Measurements from ENCODE around the gene ZNF653. TPM values are rescaled to one million over a fixed set of nuclear protein-coding genes. Genes with fewer than 3 reads are reported as not detected.
A peak's percentile ranks its signal among the peaks of the same experiment; 100 is the strongest.
"Not testable (repeated sequence)": the region's sequence is repeated elsewhere in the genome, so short reads cannot be mapped to it uniquely, and the experiment has no call there.

The ZNF653 gene
- total RNA-seq, 1 experiment from 2014 or later: 9.8 TPM

GRCh38 chr19:11456659-11457058 lies 49.0 kb downstream of the ZNF653 start:
- no peak for DNase-seq (ENCODE audit: low spot score)

GRCh38 chr19:11455233-11455554 lies 50.4 kb downstream of the ZNF653 start:
- DNase-seq (ENCODE audit: low spot score): not testable (repeated sequence)

GRCh38 chr19:11453468-11454341 lies 51.9 kb downstream of the ZNF653 start:
- DNase-seq (ENCODE audit: low spot score): no peak

GRCh38 chr19:11452620-11453310 lies 52.9 kb downstream of the ZNF653 start:
- no peak for DNase-seq (ENCODE audit: low spot score)

GRCh38 chr19:11451871-11452619 lies 53.6 kb downstream of the ZNF653 start:
- DNase-seq (ENCODE audit: low spot score): no peak

- no peak for DNase-seq (ENCODE audit: low spot score)
Measured at GRCh38 chr19:11451327-11451870, 54.2 kb downstream of the ZNF653 start.

GRCh38 chr19:11450570-11451326 lies 54.9 kb downstream of the ZNF653 start:
- DNase-seq (ENCODE audit: low spot score): no peak

- no peak for DNase-seq (ENCODE audit: low spot score)
Measured at GRCh38 chr19:11448923-11449554, 56.6 kb downstream of the ZNF653 start.

- no peak for DNase-seq (ENCODE audit: low spot score)
Measured at GRCh38 chr19:11448410-11448809, 57.2 kb downstream of the ZNF653 start.

- DNase-seq (ENCODE audit: low spot score): no peak
Measured at GRCh38 chr19:11447347-11448262, 58.0 kb downstream of the ZNF653 start.

- DNase-seq (ENCODE audit: low spot score): no peak
Measured at GRCh38 chr19:11446652-11447301, 58.9 kb downstream of the ZNF653 start.

- DNase-seq (ENCODE audit: low spot score): no peak
Measured at GRCh38 chr19:11446271-11446651, 59.4 kb downstream of the ZNF653 start.

GRCh38 chr19:11445141-11445540 lies 60.5 kb downstream of the ZNF653 start:
- DNase-seq (ENCODE audit: low spot score): no peak

- no peak for DNase-seq (ENCODE audit: low spot score)
Measured at GRCh38 chr19:11444059-11444458, 61.6 kb downstream of the ZNF653 start.

- no peak for DNase-seq (ENCODE audit: low spot score)
Measured at GRCh38 chr19:11437955-11438354, 67.7 kb downstream of the ZNF653 start.

- DNase-seq (ENCODE audit: low spot score): no peak
Measured at GRCh38 chr19:11435833-11436313, 69.8 kb downstream of the ZNF653 start.

GRCh38 chr19:11435057-11435832 lies 70.4 kb downstream of the ZNF653 start, which contains the start of the genes ODAD3 and PRKCSH:
ODAD3 (minus strand) TSS chr19:11435121; CDS start chr19:11435016, 105 bp downstream.
PRKCSH (plus strand) TSS chr19:11435635; CDS start chr19:11436118, 483 bp downstream.
- DNase-seq (ENCODE audit: low spot score): peak; percentile 97

- no peak for DNase-seq (ENCODE audit: low spot score)
Measured at GRCh38 chr19:11434703-11435056, 71.0 kb downstream of the ZNF653 start.

Measured in HT-29 (cell line).